CD4-positive, alpha-beta T cell treated with Interleukin-12 subunit alpha and Interleukin-12 subunit beta, for 1 hour (primary cell): ENCODE results near the gene SFT2D3.
"Not testable (repeated sequence)": the region's sequence is repeated elsewhere in the genome, so short reads cannot be mapped to it uniquely, and the experiment has no call there.

ENCODE experiments used
- DNase-seq: peaks from one replicate; pipeline ENCODE4 v3.0.0-alpha.2; 2020

Gene SFT2D3

DNA sequence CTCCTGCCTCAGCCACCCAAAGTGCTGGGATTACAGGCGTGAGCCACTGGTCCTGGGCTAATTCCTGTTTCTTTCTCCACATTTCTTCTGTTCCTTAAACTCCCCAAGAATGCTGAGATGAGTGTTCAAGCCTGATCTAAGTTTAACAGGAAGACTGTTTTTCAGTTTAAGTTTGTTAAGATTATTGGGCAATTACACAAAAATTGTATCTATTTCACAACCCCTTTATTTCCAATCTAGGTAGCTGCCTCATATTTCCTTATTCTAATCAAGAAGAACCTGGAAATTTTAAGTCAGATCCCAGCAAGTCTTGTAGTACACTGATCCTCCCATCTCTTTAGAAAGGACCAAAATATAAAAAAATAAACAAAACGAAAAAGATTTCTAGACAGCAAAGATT, 11.7 kb downstream of the SFT2D3 start:
- DNase-seq, result no peak

DNA sequence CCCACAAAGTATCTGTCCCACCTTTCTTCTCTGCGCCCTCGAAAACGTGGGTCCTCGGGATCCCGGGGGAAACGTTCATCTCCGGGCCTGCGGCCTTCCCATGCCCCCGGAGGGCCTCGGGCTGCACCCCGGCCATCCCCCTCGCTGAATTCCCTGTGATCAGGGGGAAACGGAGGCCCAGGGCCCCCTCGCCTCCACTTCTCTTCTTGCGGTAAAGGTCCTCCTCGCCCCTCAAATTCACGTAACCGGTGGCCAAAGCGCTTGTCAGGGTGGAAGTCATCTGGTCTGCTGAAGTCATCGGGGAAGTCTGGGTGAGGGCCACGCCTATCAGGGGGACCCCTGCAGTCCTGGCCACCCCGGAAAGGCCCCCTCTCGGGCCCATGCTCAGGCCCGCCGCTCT, 12.3 kb downstream of the SFT2D3 start:
- DNase-seq, result no peak

- DNase-seq, result no peak
These were observed 14.6 kb downstream of the SFT2D3 start for GRCh38 chr2:127715778-127716449.

- DNase-seq, result no peak
These were observed 17.0 kb downstream of the SFT2D3 start for GRCh38 chr2:127718271-127718670.

GRCh38 chr2:127719301-127720218, 18.3 kb downstream of the SFT2D3 start:
- DNase-seq, result no peak

DNA sequence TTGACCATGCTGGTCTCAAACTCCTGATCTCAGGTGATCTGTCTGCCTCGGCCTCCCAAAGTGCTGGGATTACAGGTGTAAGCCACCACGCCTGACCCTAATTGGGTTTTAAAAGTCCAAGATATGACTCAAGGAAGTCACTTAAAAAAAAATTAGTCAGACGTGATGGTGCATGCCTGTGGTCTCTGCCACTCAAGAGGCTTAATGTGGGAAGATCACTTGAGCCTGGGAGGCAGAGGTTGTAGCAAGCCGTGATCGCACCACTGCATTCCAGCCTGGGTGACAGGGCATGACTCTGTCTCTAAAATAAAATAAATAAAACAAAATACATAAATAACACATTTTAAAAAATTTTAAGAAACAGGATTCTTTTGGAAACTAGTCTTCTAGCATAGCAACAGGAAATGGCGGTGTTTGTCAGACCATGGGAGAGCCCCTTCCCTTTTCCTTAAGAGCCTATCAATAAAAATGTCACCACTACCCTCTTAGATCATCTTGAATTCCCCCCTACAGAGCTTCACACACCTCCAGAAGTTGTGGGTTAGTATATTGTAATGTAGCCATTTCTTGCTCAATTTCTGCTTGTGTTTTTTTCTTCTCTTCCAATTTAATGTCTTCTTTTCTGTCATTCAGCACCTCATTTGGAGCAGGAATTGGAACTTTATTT, 20.1 kb downstream of the SFT2D3 start:
- DNase-seq, result no peak

DNA sequence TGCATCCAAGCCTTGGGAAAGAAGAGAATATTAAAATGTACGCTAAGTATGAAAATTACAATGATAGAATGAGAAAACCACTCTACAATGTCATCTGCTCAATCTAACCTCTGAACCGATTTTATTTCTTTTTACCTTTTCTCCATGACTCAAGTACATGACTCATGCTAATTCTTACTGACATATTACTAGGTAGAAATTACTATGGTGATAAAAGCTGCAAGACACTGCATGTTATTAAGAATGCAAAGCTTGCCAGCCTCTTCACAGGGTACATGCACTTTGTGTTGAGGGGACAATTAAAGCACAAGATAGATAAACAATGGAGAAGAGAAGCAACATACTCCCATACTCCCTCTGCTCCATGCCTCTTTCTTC, 20.7 kb downstream of the SFT2D3 start:
- DNase-seq, result no peak

DNA sequence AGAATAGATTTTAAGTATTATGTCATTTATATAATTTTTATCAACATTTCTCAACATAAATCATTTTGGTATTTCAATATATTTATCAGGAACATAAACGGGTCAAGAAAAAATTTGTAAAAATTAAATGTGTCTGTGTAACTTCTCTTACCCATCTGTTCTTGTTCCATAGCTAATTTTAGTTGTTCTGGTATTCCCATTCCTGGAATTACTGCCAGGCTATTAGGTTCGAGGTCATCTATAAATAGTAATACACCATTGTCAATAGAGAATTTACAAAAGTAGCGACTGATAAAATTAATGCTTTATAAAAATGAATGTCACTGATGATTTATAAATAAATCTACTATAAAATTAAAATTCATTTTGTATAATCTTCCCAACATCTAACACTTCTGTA, 21.5 kb downstream of the SFT2D3 start:
- no peak for DNase-seq

GRCh38 chr2:127726158-127726880, 25.0 kb downstream of the SFT2D3 start:
- DNase-seq, result no peak

GRCh38 chr2:127733113-127733815, 32.0 kb downstream of the SFT2D3 start:
- DNase-seq, result no peak

GRCh38 chr2:127733816-127734537, 32.7 kb downstream of the SFT2D3 start:
- DNase-seq, result no peak

DNA sequence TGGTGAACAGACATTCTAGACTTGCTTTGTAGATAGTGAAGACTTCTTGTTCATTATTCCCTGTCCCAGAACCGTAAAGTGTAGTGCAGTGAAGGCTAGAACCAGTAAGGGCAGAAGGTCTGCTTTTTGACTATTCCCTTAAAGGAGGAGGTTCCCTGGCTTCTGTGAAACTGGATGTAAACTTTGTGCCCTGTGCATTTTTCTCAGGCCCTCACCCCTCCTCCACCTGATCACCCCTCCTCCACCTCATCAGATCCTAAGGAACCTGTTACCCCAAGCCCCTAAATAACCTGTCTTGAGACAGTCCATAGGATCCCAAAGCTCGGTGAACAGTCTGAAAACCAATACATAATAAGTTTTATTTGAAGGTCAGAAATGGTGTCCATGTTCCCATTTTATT, 33.7 kb downstream of the SFT2D3 start:
- DNase-seq, result no peak

DNA sequence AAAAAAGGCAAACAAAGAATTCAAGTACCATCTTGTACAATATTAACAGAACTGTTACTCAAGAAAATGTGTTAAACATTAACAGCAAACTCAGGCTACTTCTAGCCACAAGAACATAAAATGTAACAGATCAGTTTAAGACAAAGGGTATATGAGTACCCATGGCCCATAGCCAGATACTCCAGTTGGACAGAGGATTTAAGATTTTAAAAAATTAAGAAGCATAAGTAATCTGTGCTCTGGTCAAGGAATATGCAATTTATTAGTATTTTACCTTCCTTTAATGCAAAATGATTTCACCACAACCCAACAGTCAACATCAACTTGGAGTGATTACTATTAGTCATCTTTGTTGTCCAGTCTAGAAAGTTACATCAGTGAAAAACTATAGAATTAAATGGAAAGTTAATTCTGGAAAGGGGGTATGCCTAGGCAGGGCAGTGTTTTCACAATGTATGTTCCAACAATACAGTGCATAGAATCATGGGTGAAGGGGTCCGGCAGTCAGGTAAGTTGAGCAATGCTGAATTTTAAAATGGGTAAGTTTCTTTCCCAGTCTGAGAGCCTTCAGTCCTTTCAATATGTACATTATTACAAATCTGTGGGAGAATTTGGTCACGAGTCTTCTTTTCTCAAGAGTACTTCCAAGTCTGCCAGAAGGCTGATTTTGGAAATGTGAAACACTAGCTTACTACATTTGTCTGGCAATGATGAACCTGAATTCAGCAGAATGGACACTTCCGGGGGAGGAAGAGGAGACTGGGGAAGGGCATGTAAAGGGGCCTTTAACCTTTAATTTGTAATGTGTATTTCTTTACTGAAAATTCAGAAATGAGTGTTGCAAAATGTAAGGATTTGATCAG, 34.5 kb downstream of the SFT2D3 start:
- no peak for DNase-seq

DNA sequence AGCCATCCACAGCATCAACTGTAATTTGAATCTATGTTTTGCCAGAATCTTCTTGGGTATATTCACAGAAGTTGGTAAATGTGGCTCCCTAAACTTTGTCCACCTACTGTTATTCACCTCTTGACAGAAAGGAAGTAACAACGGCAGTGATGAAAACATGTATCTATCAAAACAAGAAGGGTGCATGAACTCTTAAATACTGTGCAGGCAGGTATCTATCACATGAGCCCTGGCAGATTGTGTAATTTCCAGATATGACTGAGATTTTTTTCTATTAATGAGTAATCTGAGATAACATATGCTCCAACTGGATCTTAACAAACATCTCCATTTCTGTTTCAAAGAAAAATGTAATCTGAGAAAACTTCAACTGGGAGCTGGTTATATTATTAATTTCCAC, 36.6 kb downstream of the SFT2D3 start:
- DNase-seq, result no peak

- no peak for DNase-seq
These were observed 38.5 kb downstream of the SFT2D3 start for GRCh38 chr2:127739800-127740199.

GRCh38 chr2:127740665-127741288, 39.5 kb downstream of the SFT2D3 start:
- no peak for DNase-seq

DNA sequence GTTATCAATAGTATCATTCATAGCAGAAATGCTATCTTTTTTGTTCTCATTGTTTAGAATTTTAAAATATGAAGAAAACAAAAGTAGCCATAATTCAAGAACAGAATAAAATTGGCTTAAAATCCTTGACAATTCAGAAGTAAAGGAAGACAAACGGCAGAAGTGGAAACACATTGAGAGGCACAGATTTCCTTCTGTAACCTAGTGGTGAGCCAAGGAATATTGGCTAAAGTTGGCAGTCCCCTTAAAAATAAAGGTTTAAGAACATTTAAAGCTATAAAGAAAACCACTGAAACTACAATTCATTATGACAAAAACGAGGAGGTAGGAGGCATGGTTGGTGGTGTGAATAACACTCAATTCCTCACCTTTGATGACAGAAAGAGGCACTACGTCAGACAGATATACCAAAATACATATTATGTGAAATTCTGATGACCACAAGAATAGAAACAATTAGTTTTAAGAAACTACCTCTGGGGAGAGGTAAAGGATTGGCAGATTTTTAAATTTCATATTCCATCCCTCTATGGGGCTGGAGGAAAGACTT, 42.3 kb downstream of the SFT2D3 start:
- no peak for DNase-seq

GRCh38 chr2:127747621-127748020, 46.3 kb downstream of the SFT2D3 start:
- DNase-seq, result no peak

GRCh38 chr2:127749537-127749936, 48.2 kb downstream of the SFT2D3 start:
- not testable (repeated sequence) for DNase-seq

GRCh38 chr2:127753374-127753773, 52.1 kb downstream of the SFT2D3 start:
- DNase-seq, result no peak
